ENCODE data around the gene PLSCR5.
A peak's percentile ranks its signal among the peaks of the same experiment; 100 is the strongest.

PLSCR5 gene, protein sequence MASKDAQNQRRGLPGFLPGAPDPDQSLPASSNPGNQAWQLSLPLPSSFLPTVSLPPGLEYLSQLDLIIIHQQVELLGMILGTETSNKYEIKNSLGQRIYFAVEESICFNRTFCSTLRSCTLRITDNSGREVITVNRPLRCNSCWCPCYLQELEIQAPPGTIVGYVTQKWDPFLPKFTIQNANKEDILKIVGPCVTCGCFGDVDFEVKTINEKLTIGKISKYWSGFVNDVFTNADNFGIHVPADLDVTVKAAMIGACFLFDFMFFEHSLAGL

DNA sequence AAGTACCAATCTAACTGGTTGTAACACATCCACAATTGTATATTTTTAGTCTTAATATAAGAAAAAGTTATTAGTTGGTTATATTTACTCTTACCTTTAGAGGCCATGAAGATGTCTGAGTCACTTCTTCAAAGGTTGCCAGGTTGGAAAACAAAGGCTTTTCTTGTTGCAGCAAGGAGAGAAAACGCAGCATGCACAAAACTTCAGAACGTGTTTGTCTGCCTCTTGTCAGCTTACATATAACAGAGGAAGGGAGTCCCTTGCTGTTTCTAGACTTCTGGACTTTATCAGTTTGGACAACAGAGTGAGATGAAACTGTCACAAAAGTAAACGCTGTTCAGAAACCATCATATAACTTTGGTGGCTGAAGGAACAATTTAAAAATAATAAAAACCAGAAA, at the start of gene PLSCR5:
TSS of gene PLSCR5 (minus strand) at position 241 of the 400 bp plus-strand sequence. CDS start at position 107, 134 bp downstream.
- DNase-seq (ENCODE audit: low spot score) = no peak

DNA sequence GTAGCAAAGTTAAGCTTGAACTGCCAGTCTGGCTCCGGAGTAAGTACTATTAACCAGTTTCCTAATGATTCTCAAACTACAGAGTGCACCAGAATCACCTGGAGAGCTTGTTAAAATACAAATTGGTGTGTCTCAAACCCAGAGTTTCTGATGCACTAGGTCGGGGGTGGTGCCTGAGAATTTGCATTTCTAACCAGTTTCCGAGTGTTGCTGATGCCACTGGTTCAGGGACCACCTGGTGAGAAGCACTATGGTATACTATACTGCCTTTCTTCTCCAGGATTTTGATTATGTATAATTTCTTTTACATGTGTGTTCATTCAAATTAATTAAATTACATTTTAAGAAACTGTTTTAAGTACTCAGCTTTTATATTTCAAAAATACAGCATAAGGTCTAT, 48.8 kb upstream of the PLSCR5 start:
- no peak for FAIRE-seq
- DNase-seq (ENCODE audit: low spot score) = no peak

More for the DNA sequence above, at the start of gene PLSCR5:
- FAIRE-seq = no peak

DNA sequence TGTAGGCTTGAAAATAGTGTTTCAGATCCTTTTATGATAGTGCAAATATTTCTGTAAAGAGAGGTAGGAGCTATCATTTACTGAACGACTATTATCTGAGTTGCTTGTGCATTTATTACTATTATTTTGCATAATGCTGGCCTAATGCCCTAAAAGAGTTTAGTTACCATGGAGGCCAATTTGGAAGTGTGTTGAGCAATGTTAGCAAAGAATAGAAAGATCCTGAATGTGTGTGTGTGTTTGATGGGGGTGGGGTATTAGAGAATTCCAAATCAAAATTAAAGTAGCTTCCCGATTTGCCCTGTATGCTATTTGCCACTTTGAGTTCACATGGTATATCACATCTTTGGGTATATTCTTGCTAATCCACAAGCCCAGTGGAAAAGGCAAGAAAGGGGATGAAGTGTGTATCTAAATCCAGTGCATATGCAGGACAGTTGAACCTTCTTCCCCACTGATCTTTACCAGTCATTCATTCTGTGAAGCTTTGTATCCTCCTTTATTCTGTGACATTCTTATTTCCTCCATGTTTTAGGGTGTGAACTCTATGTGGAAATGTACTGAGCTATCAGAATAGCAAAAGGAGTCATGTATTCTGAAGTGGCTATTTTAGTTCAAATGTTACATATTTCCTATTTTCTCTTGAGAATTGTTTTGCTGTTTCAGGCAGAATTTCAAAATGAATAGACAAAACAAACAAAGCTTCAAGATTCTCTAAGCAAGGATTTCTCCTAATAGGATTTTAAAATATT, 45.7 kb upstream of the PLSCR5 start:
- no peak for DNase-seq (ENCODE audit: low spot score)

DNA sequence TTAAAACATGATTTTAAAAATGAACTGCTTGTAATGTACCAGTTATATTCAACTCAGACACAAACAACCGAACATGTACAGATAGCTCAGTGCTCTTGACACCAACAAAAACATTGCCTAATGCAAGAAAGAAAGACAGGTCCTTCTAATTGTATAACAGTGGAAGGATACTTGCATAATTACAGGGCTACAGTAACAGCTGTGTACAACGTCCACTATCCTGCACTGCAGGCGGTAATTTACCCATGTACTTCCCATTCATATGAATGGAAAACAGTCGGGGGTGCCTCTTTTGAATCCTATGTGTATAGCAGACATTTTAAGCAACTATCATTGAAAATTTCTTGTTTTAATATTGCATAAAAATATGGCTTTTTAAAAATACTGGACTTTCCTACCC, 41.1 kb upstream of the PLSCR5 start:
- FAIRE-seq = no peak
- no peak for DNase-seq (ENCODE audit: low spot score)

More for the DNA sequence above, 45.7 kb upstream of the PLSCR5 start:
- no peak for FAIRE-seq

DNA sequence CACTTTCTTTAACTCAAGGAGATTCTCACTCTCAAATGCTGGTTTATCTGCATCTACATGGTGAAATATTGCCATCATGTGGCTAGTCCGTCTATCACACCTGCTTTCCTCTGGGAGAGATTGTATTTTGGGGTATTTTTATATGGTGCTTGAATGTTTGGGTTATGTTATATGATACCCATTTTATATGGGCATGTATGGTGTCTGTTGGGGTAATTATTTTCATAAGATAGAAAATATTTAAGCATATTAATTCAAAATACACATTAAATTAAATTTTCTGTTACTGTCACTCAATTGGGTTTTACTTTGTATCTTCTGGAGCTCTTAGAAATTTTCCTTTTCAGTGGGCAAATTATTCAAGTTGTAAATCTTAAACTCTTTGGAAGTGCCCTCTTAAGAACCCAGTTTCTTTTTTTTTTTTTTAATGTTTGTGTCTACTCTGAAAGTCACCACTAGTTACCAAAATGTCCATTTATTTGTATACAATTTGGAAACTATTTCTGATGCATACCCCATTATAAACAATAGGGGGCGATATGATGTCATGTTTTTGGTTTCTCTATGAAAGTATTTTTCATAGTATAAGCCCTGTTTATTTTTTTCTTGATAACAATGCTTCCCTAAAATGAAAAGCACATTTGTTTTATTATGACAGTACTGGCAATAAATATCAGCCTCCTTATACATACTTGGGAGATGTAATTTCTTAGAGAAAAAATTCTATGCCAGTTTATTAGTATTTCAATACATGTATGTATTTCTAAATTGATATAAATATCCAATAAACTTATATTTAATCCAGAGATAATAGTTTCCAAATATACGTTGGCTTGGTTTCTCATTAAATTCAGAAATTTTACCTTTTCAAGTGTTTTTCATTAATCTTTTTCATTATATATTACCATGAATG, 36.1 kb upstream of the PLSCR5 start:
- DNase-seq (ENCODE audit: low spot score) (peak; percentile 8), FAIRE-seq (no peak)

DNA sequence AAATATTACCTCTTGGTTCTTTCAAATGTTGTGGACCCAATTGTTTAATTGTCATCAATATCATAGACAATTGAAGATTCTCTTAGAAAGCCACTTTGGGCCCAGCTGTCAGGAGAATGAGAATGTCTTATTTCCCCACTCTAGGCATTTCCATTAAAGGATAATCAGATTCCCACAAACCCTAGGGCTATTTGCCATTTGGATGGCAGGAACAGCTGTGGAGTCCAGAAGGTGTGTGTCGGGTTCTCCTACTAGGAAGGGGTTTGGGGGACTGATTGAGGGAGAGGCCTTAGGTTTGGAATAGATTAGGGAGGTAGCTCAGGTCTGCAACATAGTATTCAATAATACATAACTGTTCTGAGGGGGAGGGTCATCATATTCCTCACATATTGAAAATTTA, 35.2 kb upstream of the PLSCR5 start:
- FAIRE-seq = no peak
- no peak for DNase-seq (ENCODE audit: low spot score)

DNA sequence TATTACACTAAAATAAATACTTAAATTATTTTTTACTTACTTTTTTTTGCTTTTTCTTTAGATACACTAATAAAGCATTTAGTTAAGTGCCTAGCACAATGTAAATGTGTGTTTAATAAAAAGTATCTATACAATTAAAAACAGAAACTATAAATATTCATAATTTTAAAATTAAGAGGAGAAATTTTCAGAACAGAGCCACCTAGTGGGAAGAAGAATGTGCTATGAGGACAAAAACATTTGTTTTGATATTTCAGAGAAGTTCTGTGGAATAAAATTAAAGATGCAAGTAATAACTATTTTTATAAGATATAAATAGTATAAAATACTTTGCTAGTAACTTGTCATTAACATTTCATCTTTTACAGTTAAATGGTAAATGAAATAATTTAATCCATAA, 33.6 kb upstream of the PLSCR5 start:
- FAIRE-seq = no peak
- no peak for DNase-seq (ENCODE audit: low spot score)

DNA sequence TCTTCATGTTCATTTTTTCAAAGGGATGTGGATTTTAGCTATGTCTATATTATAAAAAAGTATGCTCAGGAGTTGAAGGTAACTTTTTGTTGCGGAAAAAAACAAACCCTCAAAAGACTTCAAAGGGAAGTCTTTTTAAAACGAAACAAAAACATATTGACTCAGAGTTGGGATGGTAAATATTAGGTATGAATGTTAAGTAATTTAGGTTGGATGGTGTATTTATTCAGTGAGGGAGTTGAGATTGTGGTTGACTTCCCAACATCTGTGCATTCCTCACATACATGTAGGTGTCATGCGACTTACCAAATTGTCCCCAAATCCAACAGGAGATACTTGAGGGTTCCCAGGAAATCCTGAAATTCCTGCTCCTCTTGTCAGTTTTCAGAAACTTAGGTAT, 32.7 kb upstream of the PLSCR5 start:
- DNase-seq (ENCODE audit: low spot score) (no peak), FAIRE-seq (no peak)

DNA sequence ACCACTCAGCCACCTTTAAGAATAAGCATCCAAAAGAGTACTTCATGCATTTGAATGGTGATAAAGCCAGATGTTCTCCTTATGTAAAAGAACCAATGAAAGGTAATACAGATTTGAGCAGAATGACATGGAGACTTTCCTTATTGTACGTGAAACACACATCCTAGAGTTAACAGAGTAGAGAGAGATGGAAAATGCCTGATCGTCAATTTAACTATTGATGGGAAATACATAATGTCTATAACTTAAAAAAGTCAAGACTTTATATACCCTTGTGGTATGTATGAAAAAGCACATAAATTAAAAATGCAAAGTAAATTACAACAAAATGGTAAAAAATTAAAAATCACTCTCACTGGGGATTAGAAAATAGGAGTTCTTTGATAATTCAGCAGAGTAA, 31.7 kb upstream of the PLSCR5 start:
- DNase-seq (ENCODE audit: low spot score) (no peak), FAIRE-seq (no peak)

DNA sequence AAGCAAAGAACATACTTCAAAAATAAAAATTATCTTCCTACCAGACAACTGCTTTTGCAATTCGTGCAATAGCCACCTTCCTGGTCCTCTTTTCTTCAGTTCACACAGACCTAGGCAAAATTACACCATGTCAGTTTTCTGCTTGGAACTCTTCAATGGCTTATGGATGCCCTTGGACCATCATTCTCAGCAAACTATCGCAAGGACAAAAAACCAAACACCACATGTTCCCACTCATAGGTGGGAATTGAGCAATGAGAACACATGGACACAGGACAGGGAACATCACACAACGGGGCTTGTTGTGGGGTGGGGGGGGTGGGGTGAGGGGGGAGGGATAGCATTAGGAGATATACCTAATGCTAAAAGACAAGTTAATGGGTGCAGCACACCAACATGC, 29.2 kb upstream of the PLSCR5 start:
- no peak for FAIRE-seq
- no peak for DNase-seq (ENCODE audit: low spot score)

DNA sequence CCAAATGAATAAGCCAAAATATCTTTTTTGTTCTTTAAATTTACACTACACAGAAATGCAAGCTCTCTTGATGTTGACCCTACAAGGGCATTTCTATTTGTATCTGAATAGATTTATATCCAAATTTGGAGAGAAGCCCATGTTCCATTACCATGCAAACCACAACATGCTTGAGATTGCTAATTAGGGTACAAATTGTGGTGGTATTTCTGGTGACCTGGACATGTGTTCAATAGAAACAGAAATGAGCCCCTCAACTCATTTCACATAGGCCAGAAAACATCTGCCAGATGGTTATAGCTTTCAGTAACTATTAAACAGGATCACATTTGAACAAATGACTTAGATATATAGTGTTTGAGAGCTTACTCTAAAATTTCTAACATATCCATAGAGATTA, 23.5 kb upstream of the PLSCR5 start:
- no peak for DNase-seq (ENCODE audit: low spot score)
- FAIRE-seq = no peak

DNA sequence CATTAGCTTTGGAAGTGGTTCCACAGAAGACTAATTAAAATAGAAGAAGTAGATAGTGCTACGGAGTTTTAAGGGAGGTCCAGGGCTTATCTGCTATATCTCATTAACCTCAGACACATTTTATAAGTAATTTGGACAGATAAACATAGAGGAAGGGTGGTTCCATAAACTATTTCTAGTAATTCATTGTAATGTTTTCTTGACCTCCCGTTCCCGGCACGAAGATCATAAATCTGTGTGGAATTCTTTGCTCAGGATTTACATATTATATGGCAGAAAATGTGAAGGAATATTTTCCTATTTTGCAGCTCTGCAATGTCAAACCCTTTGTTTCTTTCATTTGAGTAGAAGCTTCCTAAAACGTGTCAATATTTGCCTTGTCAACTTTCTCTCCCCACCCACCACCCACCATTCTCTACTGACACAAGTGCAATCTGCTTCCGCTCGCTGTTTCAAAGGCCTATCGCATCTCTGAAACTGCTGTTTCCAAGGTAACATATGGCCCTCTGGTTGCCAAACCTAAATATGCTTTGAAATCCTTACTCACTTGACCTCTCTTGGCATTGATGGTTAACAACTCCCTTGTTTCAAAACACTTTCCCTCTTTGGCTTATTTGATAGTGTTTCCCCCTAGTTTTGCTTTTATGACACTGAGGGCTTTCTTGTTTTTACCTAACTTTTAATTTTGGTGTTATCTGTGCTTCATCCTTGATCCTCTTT, 21.4 kb upstream of the PLSCR5 start:
- no peak for FAIRE-seq

DNA sequence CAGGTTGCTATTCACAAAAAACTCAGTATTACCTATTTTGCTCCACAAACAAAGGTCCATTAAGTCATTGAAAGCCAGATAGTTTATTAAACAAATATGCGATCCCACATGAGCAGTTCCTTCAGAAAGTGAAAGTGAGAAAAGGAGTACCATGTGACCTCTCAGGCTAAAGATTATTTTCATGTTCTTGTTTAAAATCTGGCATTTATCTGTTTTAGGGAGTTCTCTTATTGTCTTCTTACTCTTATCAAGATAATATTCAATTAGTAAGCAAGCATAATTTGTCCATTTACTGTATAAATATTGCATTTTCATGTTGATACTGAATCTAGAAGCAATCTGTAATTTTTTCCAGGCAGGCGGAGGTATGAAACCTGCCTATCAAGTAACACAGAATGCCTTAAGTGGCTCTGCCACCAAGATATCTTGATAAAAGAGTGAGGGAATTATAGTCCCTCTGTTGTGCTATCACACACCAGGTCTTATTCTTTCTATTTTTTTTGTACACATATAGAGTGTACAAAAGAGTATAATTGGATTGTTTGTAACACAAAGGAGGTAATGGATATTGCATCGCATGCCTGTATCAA, 20.1 kb upstream of the PLSCR5 start:
- DNase-seq (ENCODE audit: low spot score) = no peak
- no peak for FAIRE-seq

More for the DNA sequence above, 21.4 kb upstream of the PLSCR5 start:
- no peak for DNase-seq (ENCODE audit: low spot score)

DNA sequence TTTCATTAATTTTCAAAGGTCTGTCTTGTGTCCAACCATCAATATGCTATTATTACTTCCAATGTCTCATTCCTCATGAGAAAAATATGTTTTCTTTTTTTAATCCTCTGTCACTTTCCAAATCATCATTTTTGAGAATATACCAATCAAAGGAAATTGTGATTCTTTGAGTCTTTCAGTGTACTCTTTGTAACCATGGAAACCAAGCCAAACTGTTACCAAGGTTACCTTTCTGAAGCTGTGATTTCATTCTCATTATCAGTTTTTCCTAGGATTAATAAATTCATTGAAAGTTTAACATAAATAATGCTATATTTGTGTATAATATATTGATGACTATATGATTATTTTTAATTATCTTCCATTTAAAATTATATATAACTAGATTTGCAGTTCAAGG, 16.6 kb upstream of the PLSCR5 start:
- FAIRE-seq = no peak
- DNase-seq (ENCODE audit: low spot score) = no peak

DNA sequence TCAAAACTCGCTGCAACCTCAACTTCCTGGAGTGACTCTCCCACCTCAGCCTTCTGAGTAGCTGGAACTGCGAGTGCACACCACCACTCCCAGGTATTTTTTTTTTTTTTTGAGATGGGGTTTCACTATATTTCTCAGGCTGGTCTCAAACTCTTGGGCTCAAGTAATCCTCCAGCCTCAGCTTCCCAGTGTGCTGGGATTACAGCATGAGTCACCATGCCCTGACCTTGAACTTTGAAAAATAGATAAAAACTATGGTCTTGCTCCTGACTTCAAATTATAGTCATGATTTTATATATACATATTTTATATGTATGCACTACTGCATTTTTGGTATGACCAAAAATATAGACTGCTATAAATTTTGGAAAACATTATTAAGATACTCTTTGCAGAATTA, 6.9 kb upstream of the PLSCR5 start:
- no peak for DNase-seq (ENCODE audit: low spot score)
- FAIRE-seq = no peak

DNA sequence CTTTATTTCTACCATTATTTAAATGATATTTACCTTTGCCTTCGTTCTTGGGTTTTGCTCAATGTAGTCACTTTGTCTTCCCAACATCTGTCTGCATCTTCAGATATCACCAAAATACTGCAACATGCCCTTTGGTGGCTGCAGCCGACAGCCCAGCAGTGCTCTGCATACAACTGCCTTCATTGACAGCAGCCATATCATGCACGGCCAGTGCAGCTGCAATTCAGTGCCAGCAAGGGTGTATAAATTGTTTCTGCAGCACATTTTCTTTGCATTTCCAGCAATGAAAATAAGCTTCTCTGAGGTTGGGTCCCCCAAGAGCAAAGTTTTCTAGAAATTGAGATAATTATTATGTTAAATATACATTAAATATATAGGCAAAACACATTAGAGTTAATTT, 6.0 kb upstream of the PLSCR5 start:
- no peak for DNase-seq (ENCODE audit: low spot score)
- FAIRE-seq = no peak

DNA sequence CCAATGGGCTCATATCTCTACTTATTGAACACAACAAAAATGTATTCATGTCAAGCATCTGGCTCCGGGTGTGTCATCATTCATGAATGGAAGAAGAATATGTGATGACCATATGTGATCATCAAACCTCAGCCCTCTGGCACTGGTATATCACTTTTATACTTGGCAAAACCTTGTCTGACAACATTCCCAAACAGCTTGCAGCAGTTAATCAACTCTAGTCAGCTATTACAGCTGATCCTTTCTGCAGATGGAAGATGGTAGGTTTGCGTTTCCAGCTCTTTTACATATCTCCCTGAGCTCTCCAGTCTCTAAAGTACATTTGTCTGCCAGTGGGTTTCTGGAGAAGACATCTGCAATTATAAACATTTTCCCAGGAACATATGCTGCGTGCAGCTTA, 6.6 kb downstream of the PLSCR5 start:
- DNase-seq (ENCODE audit: low spot score) = no peak
- FAIRE-seq = no peak

DNA sequence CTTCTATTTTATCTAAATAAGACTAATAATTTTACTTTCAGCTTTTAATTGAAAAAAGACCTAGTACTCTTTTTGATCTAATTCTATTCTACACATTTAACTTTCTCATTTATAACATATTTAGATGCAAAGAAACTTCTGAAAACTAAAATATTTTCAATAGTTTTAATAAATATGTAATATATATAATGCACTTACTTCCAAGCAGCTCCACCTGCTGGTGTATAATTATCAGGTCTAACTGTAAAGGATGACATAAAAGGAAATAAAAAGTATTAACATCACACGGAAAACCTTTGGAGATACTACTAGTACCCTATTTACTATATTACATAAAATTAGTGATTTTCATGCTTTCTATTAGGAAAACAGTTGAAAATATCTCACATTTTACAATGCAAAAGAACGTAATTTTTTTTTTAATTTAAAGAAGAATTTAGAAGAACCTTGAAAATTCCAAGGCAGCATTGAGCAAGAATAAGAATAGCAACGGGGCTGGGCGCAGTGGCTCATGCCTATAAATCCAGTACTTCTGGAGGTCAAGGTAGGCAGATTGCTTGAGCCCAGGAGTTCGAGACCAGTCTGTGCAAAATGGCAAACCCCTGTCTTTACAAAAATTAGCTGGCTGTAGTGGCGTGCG, 10.2 kb downstream of the PLSCR5 start:
- FAIRE-seq = no peak
- DNase-seq (ENCODE audit: low spot score) = peak; percentile 3

DNA sequence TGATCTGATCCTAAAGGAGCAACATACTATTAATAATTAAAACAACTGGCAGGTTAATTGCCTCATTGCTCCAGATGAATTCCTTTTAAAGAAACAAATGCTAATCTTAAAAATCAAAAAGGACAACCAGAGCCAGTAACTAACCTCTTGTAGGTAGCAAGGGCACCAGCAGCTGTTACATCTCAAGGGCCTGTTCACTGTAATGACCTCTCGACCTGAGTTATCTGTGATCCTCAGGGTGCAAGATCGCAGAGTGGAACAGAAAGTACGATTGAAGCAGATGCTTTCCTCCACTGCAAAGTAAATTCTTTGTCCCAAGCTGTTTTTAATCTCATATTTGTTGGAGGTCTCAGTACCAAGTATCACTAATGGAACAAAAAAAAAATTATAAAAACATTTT, 11.4 kb downstream of the PLSCR5 start:
- FAIRE-seq = no peak
- DNase-seq (ENCODE audit: low spot score) = no peak

DNA sequence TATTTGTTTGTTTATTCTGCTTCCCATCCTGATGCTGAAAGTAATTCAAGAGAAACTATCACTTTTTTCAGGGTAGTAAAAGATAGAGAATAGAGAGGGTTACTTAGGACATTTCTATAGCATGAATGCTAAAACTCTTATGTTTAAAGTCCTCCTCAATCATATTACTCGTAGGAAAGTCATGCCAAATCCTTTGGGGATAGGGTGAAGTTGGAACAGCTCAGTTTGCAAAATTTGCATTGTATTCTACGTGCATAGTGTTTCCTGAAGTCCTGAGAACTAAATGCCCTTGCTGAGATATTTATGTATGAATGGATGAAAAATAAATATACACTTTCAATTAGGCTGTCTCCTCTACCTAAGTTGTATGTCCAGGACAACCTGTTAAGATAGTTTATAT, 14.6 kb downstream of the PLSCR5 start:
- FAIRE-seq = no peak
- DNase-seq (ENCODE audit: low spot score) = no peak
